Suppressor macrophage treated with lipopolysaccharide for 1 hour (primary cell): Measurements from ENCODE around the gene BSDC1.

ENCODE experiments used
- DNase-seq, 3 donors: peaks; one replicate each; pipeline ENCODE4 v3.0.0-alpha.2; 2020 to 2022

The BSDC1 gene

GRCh38 chr1:32335790-32336590, 58.3 kb downstream of the BSDC1 start, which contains the start of gene MARCKSL1:
TSS of gene MARCKSL1 (minus strand) at chr1:32336233. CDS start at chr1:32336033, 200 bp downstream.
- DNase-seq: peak; percentile 72 to 90 (median 81)

- DNase-seq: no peak
These were observed 58.8 kb downstream of the BSDC1 start for GRCh38 chr1:32335535-32335789.

GRCh38 chr1:32334864-32335534, 59.2 kb downstream of the BSDC1 start:
- DNase-seq: peak; percentile 69 to 89 (median 77)

GRCh38 chr1:32334274-32334861, 59.9 kb downstream of the BSDC1 start:
- no peak for DNase-seq

GRCh38 chr1:32333251-32333963, 60.8 kb downstream of the BSDC1 start:
- DNase-seq: no peak

- no peak for DNase-seq
These were observed 61.8 kb downstream of the BSDC1 start for GRCh38 chr1:32332290-32333079.

- DNase-seq: no peak
These were observed 62.7 kb downstream of the BSDC1 start for GRCh38 chr1:32331549-32331948.

GRCh38 chr1:32330558-32331151, 63.6 kb downstream of the BSDC1 start:
- DNase-seq: no peak

GRCh38 chr1:32329931-32330466, 64.2 kb downstream of the BSDC1 start:
- no peak for DNase-seq

- DNase-seq: no peak
These were observed 67.0 kb downstream of the BSDC1 start for GRCh38 chr1:32327204-32327603.

- no peak for DNase-seq
These were observed 72.4 kb downstream of the BSDC1 start for GRCh38 chr1:32321712-32322291.

- no peak for DNase-seq
These were observed 75.9 kb downstream of the BSDC1 start for GRCh38 chr1:32318127-32318869.

GRCh38 chr1:32316903-32317277, 77.4 kb downstream of the BSDC1 start:
- no peak for DNase-seq
